SJSA1 (cell line): ENCODE results near the gene MYH9. TPM values are rescaled to one million over a fixed set of nuclear protein-coding genes. Genes with fewer than 3 reads are reported as not detected.
"Not testable (repeated sequence)": the region's sequence is repeated elsewhere in the genome, so short reads cannot be mapped to it uniquely, and the experiment has no call there.

Source experiments
- DNase-seq, 2 experiments: peaks; one replicate each; pipeline ENCODE4 v3.0.0-alpha.2; 2015 to 2020; ENCODE audit warnings: low spot score in 2 of 2, low read depth in 1 of 2
- H3K27ac ChIP-seq: fragments of 250-450 bp; sonication (Bioruptor Pico); 2 replicates; pipeline ENCODE4 v1.5.1; 2020; ENCODE audit warnings: mild to moderate bottlenecking, moderate library complexity
- H3K27me3 ChIP-seq: fragments of 250-450 bp; sonication (Bioruptor Pico); replicated peaks from 2 replicates; pipeline ENCODE4 v1.5.1; 2020; ENCODE audit warnings: mild to moderate bottlenecking, moderate library complexity
- H3K36me3 ChIP-seq: fragments of 250-450 bp; sonication (Bioruptor Pico); 2 replicates; pipeline ENCODE4 v1.5.1; 2020; ENCODE audit warnings: mild to moderate bottlenecking
- H3K4me1 ChIP-seq: fragments of 250-450 bp; sonication (Bioruptor Pico); replicated peaks from 2 replicates; pipeline ENCODE4 v1.6.1; 2021; ENCODE audit warnings: mild to moderate bottlenecking
- H3K4me3 ChIP-seq: fragments of 250-450 bp; sonication (Bioruptor Pico); 2 replicates; pipeline ENCODE4 v1.5.1; 2020; ENCODE audit warnings: mild to moderate bottlenecking
- H3K9me3 ChIP-seq: fragments of 250-450 bp; sonication (Bioruptor Pico); replicated peaks from 2 replicates; pipeline ENCODE4 v1.5.1; 2020; ENCODE audit warnings: mild to moderate bottlenecking
- total RNA-seq: library from RNA; depleted of rRNA; stranded (reverse); fragments of >200 nt; shearing (Covaris generic); gene quantifications from 2 replicates; pipeline ENCODE4 v1.2.3, GENCODE V29; 2014

Gene MYH9
- total RNA-seq, 1 experiment from 2014 or later: 668 TPM

- no peaks in the 10 kb centered on the region for H3K36me3 ChIP-seq
- no peak overlapping the region for H3K27ac ChIP-seq
- peaks cover 64% of the 10 kb centered on the region for H3K4me1 ChIP-seq
- H3K4me3 ChIP-seq: no peak overlapping the region
- DNase-seq: no peak
- no peaks in the 10 kb centered on the region for H3K27me3 ChIP-seq
- H3K9me3 ChIP-seq: no peaks in the 10 kb centered on the region
Measured at GRCh38 chr22:36422287-36423014, 34.7 kb upstream of the MYH9 start.

GRCh38 chr22:36419912-36420882, 32.4 kb upstream of the MYH9 start:
- H3K27ac ChIP-seq: peak overlapping the region; percentile 46
- H3K27me3 ChIP-seq: no peaks in the 10 kb centered on the region
- no peaks in the 10 kb centered on the region for H3K9me3 ChIP-seq
- DNase-seq: peak in 1 of 2 experiments; percentile 52
- no peak overlapping the region for H3K4me3 ChIP-seq
- H3K36me3 ChIP-seq: no peaks in the 10 kb centered on the region
- peaks cover 61% of the 10 kb centered on the region for H3K4me1 ChIP-seq

GRCh38 chr22:36419177-36419911, 31.6 kb upstream of the MYH9 start:
- H3K4me3 ChIP-seq: peak overlapping the region; percentile 4
- peak overlapping the region; percentile 46 for H3K27ac ChIP-seq

GRCh38 chr22:36417281-36417686, 29.5 kb upstream of the MYH9 start:
- peak; percentile 75 to 83 for DNase-seq

More at GRCh38 chr22:36419177-36419911, 31.6 kb upstream of the MYH9 start:
- no peaks in the 10 kb centered on the region for H3K9me3 ChIP-seq
- no peaks in the 10 kb centered on the region for H3K36me3 ChIP-seq
- H3K27me3 ChIP-seq: no peaks in the 10 kb centered on the region
- peaks cover 56% of the 10 kb centered on the region for H3K4me1 ChIP-seq
- peak; percentile 87 to 97 for DNase-seq

GRCh38 chr22:36415415-36416168, 27.8 kb upstream of the MYH9 start:
- no peak overlapping the region for H3K4me3 ChIP-seq
- H3K27me3 ChIP-seq: no peaks in the 10 kb centered on the region
- no peak for DNase-seq
- H3K9me3 ChIP-seq: no peaks in the 10 kb centered on the region
- no peaks in the 10 kb centered on the region for H3K36me3 ChIP-seq
- peaks cover 40% of the 10 kb centered on the region for H3K4me1 ChIP-seq
- H3K27ac ChIP-seq: no peak overlapping the region

More at GRCh38 chr22:36417281-36417686, 29.5 kb upstream of the MYH9 start:
- H3K27ac ChIP-seq: peak overlapping the region; percentile 45
- peaks cover 43% of the 10 kb centered on the region for H3K4me1 ChIP-seq
- H3K9me3 ChIP-seq: no peaks in the 10 kb centered on the region
- no peak overlapping the region for H3K4me3 ChIP-seq
- H3K27me3 ChIP-seq: no peaks in the 10 kb centered on the region
- H3K36me3 ChIP-seq: no peaks in the 10 kb centered on the region

GRCh38 chr22:36413022-36413775, 25.4 kb upstream of the MYH9 start:
- no peak for DNase-seq
- H3K4me1 ChIP-seq: peaks cover 20% of the 10 kb centered on the region
- no peaks in the 10 kb centered on the region for H3K27me3 ChIP-seq
- H3K27ac ChIP-seq: no peak overlapping the region
- no peaks in the 10 kb centered on the region for H3K9me3 ChIP-seq
- H3K4me3 ChIP-seq: no peak overlapping the region
- no peaks in the 10 kb centered on the region for H3K36me3 ChIP-seq

GRCh38 chr22:36411589-36412258, 24.0 kb upstream of the MYH9 start:
- no peaks in the 10 kb centered on the region for H3K27me3 ChIP-seq
- H3K27ac ChIP-seq: no peak overlapping the region
- H3K9me3 ChIP-seq: no peaks in the 10 kb centered on the region
- no peak overlapping the region for H3K4me3 ChIP-seq
- H3K4me1 ChIP-seq: peaks cover 19% of the 10 kb centered on the region
- H3K36me3 ChIP-seq: no peaks in the 10 kb centered on the region
- DNase-seq: no peak

- Histone ChIP-seq H3K27me3 (no peaks in the 10 kb centered on the region), H3K4me3 (no peak overlapping the region), H3K27ac (no peak overlapping the region), H3K9me3 (no peaks in the 10 kb centered on the region), H3K4me1 (peaks cover 30% of the 10 kb centered on the region), H3K36me3 (no peaks in the 10 kb centered on the region)
- DNase-seq: no peak
Measured at GRCh38 chr22:36409911-36410756, 22.4 kb upstream of the MYH9 start.

GRCh38 chr22:36409554-36409910, 21.8 kb upstream of the MYH9 start:
- H3K4me1 ChIP-seq: peaks cover 31% of the 10 kb centered on the region
- not testable (repeated sequence) for H3K27ac ChIP-seq, H3K27me3 ChIP-seq, H3K36me3 ChIP-seq, H3K9me3 ChIP-seq, DNase-seq, H3K4me3 ChIP-seq

GRCh38 chr22:36409056-36409455, 21.3 kb upstream of the MYH9 start:
- Histone ChIP-seq H3K4me1 (peaks cover 31% of the 10 kb centered on the region), H3K27me3 (no peaks in the 10 kb centered on the region), H3K9me3 (no peaks in the 10 kb centered on the region), H3K27ac (no peak overlapping the region), H3K4me3 (no peak overlapping the region), H3K36me3 (no peaks in the 10 kb centered on the region)
- no peak for DNase-seq

- H3K27ac ChIP-seq: peak overlapping the region; percentile 64
- no peaks in the 10 kb centered on the region for H3K9me3 ChIP-seq
Measured at GRCh38 chr22:36406721-36407120, 19.0 kb upstream of the MYH9 start.

More at GRCh38 chr22:36406721-36407120, 19.0 kb upstream of the MYH9 start:
- Histone ChIP-seq H3K4me3 (no peak overlapping the region), H3K27me3 (no peaks in the 10 kb centered on the region), H3K36me3 (no peaks in the 10 kb centered on the region), H3K4me1 (peaks cover 31% of the 10 kb centered on the region)
- peak; percentile 89 to 95 for DNase-seq
